ENCODE measurements around the gene CBLIF.

Gene CBLIF

GRCh38 chr11:59862252-59862651 is 17.0 kb upstream of the CBLIF start:
- Histone ChIP-seq H4K20me1 (ENCODE audit: insufficient read depth, low read length) (no peaks in the 10 kb centered on the region), H3K36me3 (ENCODE audit: insufficient read depth, low read length) (no peaks in the 10 kb centered on the region), H2AFZ (ENCODE audit: low read depth, low read length) (no peak overlapping the region), H3K4me1 (ENCODE audit: insufficient read depth, low read length) (peaks cover 24% of the 10 kb centered on the region), H3K4me3 (ENCODE audit: low read depth in 1 of 2, low read length in 2 of 2) (no peak overlapping the region), H3K27ac (ENCODE audit: low read length) (no peak overlapping the region), H3K9me3 (ENCODE audit: insufficient read depth, low read length, severe bottlenecking) (no peaks in the 10 kb centered on the region), H3K27me3 (ENCODE audit: insufficient read depth, low read length, poor library complexity) (no peaks in the 10 kb centered on the region), H3K79me2 (ENCODE audit: insufficient read depth, low read length) (no peaks in the 10 kb centered on the region), H3K4me2 (ENCODE audit: insufficient read depth, low read length) (no peak overlapping the region), H3K9ac (ENCODE audit: low read depth, low read length) (no peak overlapping the region)
- TF ChIP-seq CTCF (IDR thresholded peaks at IDR 0.05; ENCODE audit: borderline replicate concordance, extremely low read depth, low read length, poor library complexity, severe bottlenecking) (no peak), EZH2 (IDR thresholded peaks at IDR 0.05; ENCODE audit: borderline replicate concordance, low read depth, low read length, severe bottlenecking) (no peak)
- DNase-seq, result no peak
- no peak for ATAC-seq (ENCODE audit: insufficient read depth, low read depth)

- no peak for TF ChIP-seq EZH2 (IDR thresholded peaks at IDR 0.05; ENCODE audit: borderline replicate concordance, low read depth, low read length, severe bottlenecking)
- TF ChIP-seq CTCF (IDR thresholded peaks at IDR 0.05; ENCODE audit: borderline replicate concordance, extremely low read depth, low read length, poor library complexity, severe bottlenecking), result no peak
- peaks cover 27% of the 10 kb centered on the region for H3K4me1 ChIP-seq (ENCODE audit: insufficient read depth, low read length)
Measured at GRCh38 chr11:59859673-59860072, 14.4 kb upstream of the CBLIF start.

GRCh38 chr11:59857439-59858434 is 12.4 kb upstream of the CBLIF start:
- H3K4me2 ChIP-seq (ENCODE audit: insufficient read depth, low read length), result peak overlapping the region; percentile 42
- no peak overlapping the region for H3K4me3 ChIP-seq (ENCODE audit: low read depth in 1 of 2, low read length in 2 of 2)
- DNase-seq (peak; percentile 34), ATAC-seq (ENCODE audit: insufficient read depth, low read depth) (peak; percentile 84)
- H3K36me3 ChIP-seq (ENCODE audit: insufficient read depth, low read length), result no peaks in the 10 kb centered on the region
- peak overlapping the region; percentile 76 for H3K27ac ChIP-seq (ENCODE audit: low read length)
- H2AFZ ChIP-seq (ENCODE audit: low read depth, low read length), result peak overlapping the region; percentile 61
- TF ChIP-seq EZH2 (IDR thresholded peaks at IDR 0.05; ENCODE audit: borderline replicate concordance, low read depth, low read length, severe bottlenecking) (no peak), CTCF (IDR thresholded peaks at IDR 0.05; ENCODE audit: borderline replicate concordance, extremely low read depth, low read length, poor library complexity, severe bottlenecking) (no peak)
- no peaks in the 10 kb centered on the region for H4K20me1 ChIP-seq (ENCODE audit: insufficient read depth, low read length)
- H3K4me1 ChIP-seq (ENCODE audit: insufficient read depth, low read length), result peaks cover 27% of the 10 kb centered on the region
- no peak overlapping the region for H3K9ac ChIP-seq (ENCODE audit: low read depth, low read length)
- no peaks in the 10 kb centered on the region for H3K27me3 ChIP-seq (ENCODE audit: insufficient read depth, low read length, poor library complexity)
- H3K9me3 ChIP-seq (ENCODE audit: insufficient read depth, low read length, severe bottlenecking), result no peaks in the 10 kb centered on the region
- H3K79me2 ChIP-seq (ENCODE audit: insufficient read depth, low read length), result no peaks in the 10 kb centered on the region

More at GRCh38 chr11:59859673-59860072, 14.4 kb upstream of the CBLIF start:
- no peaks in the 10 kb centered on the region for H3K9me3 ChIP-seq (ENCODE audit: insufficient read depth, low read length, severe bottlenecking)
- no peaks in the 10 kb centered on the region for H3K79me2 ChIP-seq (ENCODE audit: insufficient read depth, low read length)
- H4K20me1 ChIP-seq (ENCODE audit: insufficient read depth, low read length), result no peaks in the 10 kb centered on the region
- no peak overlapping the region for H3K9ac ChIP-seq (ENCODE audit: low read depth, low read length)
- H3K27me3 ChIP-seq (ENCODE audit: insufficient read depth, low read length, poor library complexity), result no peaks in the 10 kb centered on the region
- no peak overlapping the region for H2AFZ ChIP-seq (ENCODE audit: low read depth, low read length)
- no peak for DNase-seq
- H3K36me3 ChIP-seq (ENCODE audit: insufficient read depth, low read length), result no peaks in the 10 kb centered on the region
- ATAC-seq (ENCODE audit: insufficient read depth, low read depth), result no peak
- H3K27ac ChIP-seq (ENCODE audit: low read length), result no peak overlapping the region
- H3K4me3 ChIP-seq (ENCODE audit: low read depth in 1 of 2, low read length in 2 of 2), result no peak overlapping the region
- H3K4me2 ChIP-seq (ENCODE audit: insufficient read depth, low read length), result no peak overlapping the region

All from DND-41 (cell line).